M059J (cell line): ENCODE data around the gene AP2S1. TPM values are rescaled to one million over a fixed set of nuclear protein-coding genes. Genes with fewer than 3 reads are reported as not detected.
"Not testable (repeated sequence)": the region's sequence is repeated elsewhere in the genome, so short reads cannot be mapped to it uniquely, and the experiment has no call there.

Source experiments
- DNase-seq: peaks from one replicate; pipeline ENCODE4 v3.0.0-alpha.2; 2012; ENCODE audit warnings: low read depth
- total RNA-seq: library from RNA; depleted of rRNA; stranded (reverse); fragments of >200 nt; shearing (Covaris generic); gene quantifications from 2 replicates; pipeline ENCODE4 v1.2.3, GENCODE V29; 2014; rRNA removed

The AP2S1 gene
- total RNA-seq, 1 experiment from 2014 or later: 428 TPM

- no peak for DNase-seq
Observed at GRCh38 chr19:46806656-46807055, 44.0 kb downstream of the AP2S1 start.

GRCh38 chr19:46804432-46804831 lies 46.2 kb downstream of the AP2S1 start:
- not testable (repeated sequence) for DNase-seq

GRCh38 chr19:46803555-46803954 lies 47.1 kb downstream of the AP2S1 start:
- no peak for DNase-seq

GRCh38 chr19:46802152-46802551 lies 48.5 kb downstream of the AP2S1 start:
- DNase-seq: no peak

- no peak for DNase-seq
Observed at GRCh38 chr19:46798713-46799112, 51.9 kb downstream of the AP2S1 start.

- DNase-seq: no peak
Observed at GRCh38 chr19:46797881-46798280, 52.8 kb downstream of the AP2S1 start.

GRCh38 chr19:46791944-46792343 lies 58.7 kb downstream of the AP2S1 start:
- peak; percentile 90 for DNase-seq

GRCh38 chr19:46789371-46789770 lies 61.3 kb downstream of the AP2S1 start:
- DNase-seq: no peak

GRCh38 chr19:46788968-46789338 lies 61.7 kb downstream of the AP2S1 start:
- no peak for DNase-seq

- DNase-seq: peak; percentile 97
Observed at GRCh38 chr19:46788262-46788967, 62.2 kb downstream of the AP2S1 start, which contains the start of gene SLC1A5. Gene SLC1A5 (minus strand): TSS chr19:46788594. CDS start chr19:46787965, 629 bp downstream.

Other genes with a start within 250 kb of the AP2S1 start
- 197 and 314 TPM in 2 replicates for gene CALM3, start 249.5 kb downstream of the AP2S1 start, total RNA-seq
- 0.17 TPM in 1 of 2 replicates, not detected in the other for gene PTGIR, start 225.8 kb downstream of the AP2S1 start, total RNA-seq
- not detected in 2 replicates for gene GNG8, start 214.6 kb downstream of the AP2S1 start, total RNA-seq
- 0.52 and 1.4 TPM in 2 replicates for gene DACT3, start 189.7 kb downstream of the AP2S1 start, total RNA-seq
- gene PRKD2, start 133.7 kb downstream of the AP2S1 start, total RNA-seq: 18.9 and 38.7 TPM in 2 replicates
- gene FKRP, start 104.8 kb downstream of the AP2S1 start, total RNA-seq: 13.1 and 28.4 TPM in 2 replicates
- gene STRN4, start 104.4 kb downstream of the AP2S1 start, total RNA-seq: 44.7 and 78.1 TPM in 2 replicates
- gene SLC1A5, start 62.3 kb downstream of the AP2S1 start, total RNA-seq: 89.0 and 173 TPM in 2 replicates
- 18.7 and 43.2 TPM in 2 replicates for gene ARHGAP35, start 10.2 kb upstream of the AP2S1 start, total RNA-seq
- gene NPAS1, start 169.0 kb upstream of the AP2S1 start, total RNA-seq: 0.37 and 0.39 TPM in 2 replicates
- 57.2 and 64.7 TPM in 2 replicates for gene TMEM160, start 197.8 kb upstream of the AP2S1 start, total RNA-seq